Neural progenitor cell (in vitro differentiated cells): ENCODE measurements around the gene ZBTB9.

Experiments
- CTCF ChIP-seq: fragments of 200-600 bp; sonication (generic); IDR thresholded peaks from 2 replicates; pipeline ENCODE4 v1.5.1; 2017; ENCODE audit warnings: antibody characterized with exemption, mild to moderate bottlenecking
- EZH2 ChIP-seq: fragments of 200-600 bp; sonication (generic); IDR thresholded peaks from 2 replicates; pipeline ENCODE4 v1.6.1; 2017; ENCODE audit warnings: antibody characterized with exemption, mild to moderate bottlenecking, moderate library complexity
- EZH2phosphoT487 ChIP-seq: fragments of 200-600 bp; sonication (generic); IDR thresholded peaks from 2 replicates; pipeline ENCODE4 v1.6.1; 2017; ENCODE audit warnings: antibody characterized with exemption

GRCh38 chr6:33469661-33470060, 15.3 kb downstream of the ZBTB9 start:
- TF ChIP-seq CTCF (no peak), EZH2 (no peak), EZH2phosphoT487 (no peak)
